SK-N-MC (cell line): Measurements from ENCODE around the gene NAA60.

Experiments used
- DNase-seq: peaks from one replicate; pipeline ENCODE4 v3.0.0-alpha.2; 2011; ENCODE audit warnings: low read depth, low spot score
- H3K27ac ChIP-seq: fragments of 200-600 bp; sonication (generic); 2 replicates; pipeline ENCODE4 v1.5.1; 2016; ENCODE audit warnings: mixed run types
- H3K36me3 ChIP-seq: fragments of 200-600 bp; sonication (generic); 2 replicates; pipeline ENCODE4 v1.6.1; 2017; ENCODE audit warnings: antibody characterized with exemption, low read length, mixed read lengths; ENCODE audit not compliant: insufficient read depth
- H3K4me3 ChIP-seq: fragments of 200-600 bp; sonication (generic); 2 replicates; pipeline ENCODE4 v1.5.1; 2016
- H3K9ac ChIP-seq: fragments of 200-600 bp; sonication (generic); 2 replicates; pipeline ENCODE4 v1.8.0; 2017; ENCODE audit warnings: mixed run types, mixed read lengths; ENCODE audit not compliant: insufficient read length
- H3K9me3 ChIP-seq: fragments of 200-600 bp; sonication (generic); 2 replicates; pipeline ENCODE4 v1.6.1; 2017; ENCODE audit warnings: low read depth, mild to moderate bottlenecking, antibody characterized with exemption, low read length, moderate library complexity, mixed read lengths
- EZH2 ChIP-seq: fragments of 200-600 bp; sonication (generic); IDR thresholded peaks from one replicate; pipeline ENCODE4 v1.6.1; 2017; ENCODE audit warnings: antibody characterized with exemption
- FOXP2 ChIP-seq: optimal IDR thresholded peaks from 2 replicates; pipeline ENCODE3; 2011; ENCODE audit warnings: mild to moderate bottlenecking, moderate library complexity; ENCODE audit not compliant: insufficient read depth; ENCODE audit errors: extremely low read length, control extremely low read depth
- POLR2AphosphoS5 ChIP-seq: IDR thresholded peaks from 2 replicates; pipeline ENCODE4 v1.6.1; 2012; ENCODE audit warnings: mild to moderate bottlenecking, low read depth, low read length, borderline replicate concordance

Gene NAA60

DNA sequence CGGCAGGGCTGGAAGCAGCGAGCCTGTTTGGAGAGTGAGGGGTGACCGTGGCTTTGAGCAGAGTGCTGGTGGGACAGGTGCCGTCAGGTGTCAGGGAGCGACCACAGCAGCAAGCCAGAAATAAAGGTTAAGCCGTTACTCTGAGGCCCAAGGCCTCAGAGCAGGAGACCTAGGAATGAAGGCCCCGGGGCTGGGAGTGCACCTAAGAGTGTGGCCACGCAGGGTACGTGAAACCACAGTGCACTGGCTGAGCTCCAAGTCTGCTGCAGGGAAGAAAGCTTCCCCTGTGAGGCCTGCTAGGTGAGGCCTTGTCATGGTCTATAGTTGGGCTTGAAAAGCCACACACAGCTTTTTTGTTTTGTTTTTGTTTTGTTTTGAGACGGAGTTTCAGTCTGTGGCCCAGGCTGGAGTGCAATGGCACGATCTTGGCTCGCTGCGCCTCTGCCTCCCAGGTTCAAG lies 66.0 kb downstream of the NAA60 start:
- no peak for DNase-seq

DNA sequence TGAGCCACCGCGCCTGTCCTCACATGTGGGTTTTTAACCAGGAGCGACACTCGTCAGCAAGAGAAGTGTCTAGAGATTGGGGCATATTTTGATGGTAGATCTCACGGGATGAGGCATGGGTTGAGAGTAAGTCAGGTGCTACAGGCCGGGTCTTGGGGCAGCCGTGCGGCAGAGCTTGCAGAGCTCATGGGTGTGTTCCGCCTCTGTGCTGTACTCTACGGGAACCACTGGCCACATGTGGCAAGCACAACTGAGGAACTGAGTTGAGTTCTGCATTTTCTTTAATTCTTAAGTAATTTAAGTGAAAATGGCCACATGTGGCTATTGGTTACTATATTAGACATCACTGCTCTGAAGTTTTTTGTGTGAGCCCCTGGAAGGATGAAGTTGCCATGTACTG lies 66.9 kb downstream of the NAA60 start:
- peaks cover 33% of the 10 kb centered on the region for H3K36me3 ChIP-seq
- TF ChIP-seq EZH2, result no peak
- TF ChIP-seq FOXP2, result no peak
- TF ChIP-seq POLR2AphosphoS5, result no peak
- no peak overlapping the region for H3K27ac ChIP-seq
- H3K9me3 ChIP-seq, result no peaks in the 10 kb centered on the region
- no peak for DNase-seq
- H3K4me3 ChIP-seq, result no peak overlapping the region
- H3K9ac ChIP-seq, result no peak overlapping the region

More for the DNA sequence above, 66.0 kb downstream of the NAA60 start:
- Histone ChIP-seq H3K27ac (no peak overlapping the region), H3K36me3 (peaks cover 30% of the 10 kb centered on the region; the same call in 1 of the 2 replicates), H3K9me3 (no peaks in the 10 kb centered on the region), H3K4me3 (no peak overlapping the region), H3K9ac (no peak overlapping the region)
- TF ChIP-seq EZH2 (no peak), FOXP2 (no peak), POLR2AphosphoS5 (no peak)

DNA sequence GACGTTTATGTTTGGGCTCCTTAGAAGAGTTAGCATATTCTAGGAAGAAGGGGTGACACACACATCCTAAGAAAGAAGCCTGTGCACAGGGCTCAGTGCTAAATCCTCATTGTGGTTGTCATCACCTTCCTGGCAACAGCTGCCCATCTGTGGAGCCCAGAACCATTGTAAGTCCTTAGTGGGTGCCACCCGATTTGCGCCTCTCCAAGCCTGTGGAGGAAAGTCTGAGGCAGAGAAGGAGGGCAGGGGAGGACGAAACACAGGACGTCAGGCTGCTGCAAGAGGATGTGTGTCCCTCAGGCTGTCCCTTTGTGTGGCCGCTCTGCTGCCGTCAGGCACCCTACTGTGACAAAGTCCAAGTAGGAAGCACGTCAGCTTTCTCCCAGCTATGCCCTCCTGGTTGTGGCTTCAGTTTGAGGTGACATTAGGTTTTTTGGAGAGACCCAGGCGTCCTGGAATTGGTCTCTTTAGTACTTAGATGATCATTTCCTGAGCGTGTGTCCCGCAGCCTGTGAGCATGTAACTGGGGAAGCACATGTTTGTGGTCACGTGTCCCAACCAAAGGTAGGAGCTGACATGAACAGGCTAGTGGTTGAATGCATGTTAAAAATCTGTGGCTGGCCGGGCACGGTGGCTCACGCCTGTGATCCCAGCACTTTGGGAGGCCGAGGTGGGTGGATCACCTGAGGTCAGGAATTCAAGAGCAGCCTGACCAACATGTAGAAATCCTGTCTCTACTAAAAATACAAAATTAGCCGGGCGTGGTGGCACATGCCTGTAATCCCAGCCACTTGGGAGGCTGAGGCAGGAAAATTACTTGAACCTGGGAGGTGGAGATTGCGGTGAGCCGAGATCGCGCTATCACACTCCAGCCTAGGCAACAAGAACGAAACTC lies 68.1 kb downstream of the NAA60 start:
- no peak for TF ChIP-seq POLR2AphosphoS5
- Histone ChIP-seq H3K9me3 (no peaks in the 10 kb centered on the region), H3K27ac (no peak overlapping the region), H3K9ac (no peak overlapping the region), H3K4me3 (no peak overlapping the region), H3K36me3 (peaks cover 41% of the 10 kb centered on the region)
- no peak for DNase-seq

DNA sequence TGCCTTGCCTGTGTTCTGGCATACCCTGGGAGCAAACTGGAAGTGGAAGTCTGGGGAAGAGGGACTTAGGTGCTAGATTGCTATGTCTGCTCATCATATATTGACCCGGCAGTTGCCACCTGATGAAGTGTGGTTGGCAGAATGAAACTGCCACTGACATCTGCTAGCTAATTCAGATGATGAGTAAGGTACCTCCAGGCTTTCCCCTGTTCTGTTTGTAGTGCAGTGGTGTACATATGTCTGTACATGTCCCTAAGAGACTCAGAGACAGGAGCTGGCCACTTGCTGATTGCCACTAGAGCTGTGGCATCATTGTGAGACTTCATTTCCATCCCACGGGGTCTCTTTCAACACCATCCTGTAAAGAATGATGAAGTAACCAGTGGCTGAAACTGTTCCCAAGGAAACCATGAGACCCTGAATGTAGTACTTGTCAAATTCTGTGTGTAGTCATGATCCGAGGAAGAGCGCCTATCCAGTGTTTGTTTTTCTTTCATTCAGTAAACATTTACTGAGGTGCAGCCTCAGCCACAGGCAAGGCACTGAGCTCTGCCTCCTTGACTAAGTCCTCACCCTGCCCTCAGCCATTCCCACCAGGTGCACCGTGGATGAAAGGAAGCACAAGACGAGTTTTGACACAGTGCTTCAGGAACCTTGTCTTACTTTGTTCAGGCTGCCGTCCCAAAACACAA lies 70.6 kb downstream of the NAA60 start:
- Histone ChIP-seq H3K27ac (no peak overlapping the region), H3K36me3 (peaks cover 48% of the 10 kb centered on the region)
- no peak for DNase-seq

DNA sequence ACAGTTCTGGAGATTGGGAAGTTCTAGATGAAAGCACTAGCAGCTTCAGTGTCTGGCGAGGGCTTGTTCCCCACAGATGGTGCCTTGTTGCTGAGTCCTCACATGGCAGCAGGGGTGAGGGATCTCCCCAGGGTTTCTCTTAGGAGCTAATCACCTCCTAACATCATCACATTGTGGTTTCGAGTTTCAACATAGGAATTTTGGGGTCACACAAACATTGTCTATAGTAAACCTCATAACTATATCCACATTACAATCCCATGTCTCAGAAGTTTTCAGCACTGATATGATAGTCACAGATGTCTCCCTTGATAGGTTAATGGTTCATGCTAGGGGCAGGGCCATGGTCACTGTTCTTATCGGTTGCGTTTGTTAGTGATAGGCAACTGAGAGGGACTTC lies 71.1 kb downstream of the NAA60 start:
- DNase-seq, result no peak
- peaks cover 50% of the 10 kb centered on the region for H3K36me3 ChIP-seq

More for the DNA sequence above, 70.6 kb downstream of the NAA60 start:
- H3K9me3 ChIP-seq, result no peaks in the 10 kb centered on the region
- no peak overlapping the region for H3K9ac ChIP-seq
- no peak overlapping the region for H3K4me3 ChIP-seq
- TF ChIP-seq POLR2AphosphoS5 (no peak), EZH2 (no peak), FOXP2 (no peak)

DNA sequence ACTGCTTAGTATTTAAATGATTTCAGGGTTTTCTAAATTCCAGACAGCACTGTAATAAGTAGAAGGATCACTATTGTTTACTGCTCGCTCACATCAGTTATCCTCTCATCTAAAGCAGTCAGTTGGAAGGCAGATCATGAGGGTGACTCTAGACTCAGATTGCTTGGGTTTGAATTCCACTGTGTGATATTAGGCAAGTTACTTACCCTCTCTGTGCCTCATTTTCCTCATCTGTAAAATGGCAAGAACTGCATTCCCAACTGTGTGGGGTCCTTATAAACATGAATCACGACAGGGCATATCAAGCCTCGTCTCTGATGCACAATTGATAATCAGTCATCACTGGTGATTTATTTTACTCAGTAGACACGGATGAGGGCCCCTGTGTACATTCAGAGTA lies 72.4 kb downstream of the NAA60 start:
- TF ChIP-seq POLR2AphosphoS5, result no peak
- TF ChIP-seq FOXP2, result no peak
- TF ChIP-seq EZH2, result no peak
- Histone ChIP-seq H3K9me3 (no peaks in the 10 kb centered on the region), H3K27ac (no peak overlapping the region), H3K4me3 (no peak overlapping the region), H3K36me3 (peaks cover 46% of the 10 kb centered on the region), H3K9ac (no peak overlapping the region)
- no peak for DNase-seq

More for the DNA sequence above, 71.1 kb downstream of the NAA60 start:
- no peak for TF ChIP-seq EZH2
- TF ChIP-seq POLR2AphosphoS5, result no peak
- no peak for TF ChIP-seq FOXP2
- Histone ChIP-seq H3K9me3 (no peaks in the 10 kb centered on the region), H3K27ac (no peak overlapping the region), H3K4me3 (no peak overlapping the region), H3K9ac (no peak overlapping the region)

DNA sequence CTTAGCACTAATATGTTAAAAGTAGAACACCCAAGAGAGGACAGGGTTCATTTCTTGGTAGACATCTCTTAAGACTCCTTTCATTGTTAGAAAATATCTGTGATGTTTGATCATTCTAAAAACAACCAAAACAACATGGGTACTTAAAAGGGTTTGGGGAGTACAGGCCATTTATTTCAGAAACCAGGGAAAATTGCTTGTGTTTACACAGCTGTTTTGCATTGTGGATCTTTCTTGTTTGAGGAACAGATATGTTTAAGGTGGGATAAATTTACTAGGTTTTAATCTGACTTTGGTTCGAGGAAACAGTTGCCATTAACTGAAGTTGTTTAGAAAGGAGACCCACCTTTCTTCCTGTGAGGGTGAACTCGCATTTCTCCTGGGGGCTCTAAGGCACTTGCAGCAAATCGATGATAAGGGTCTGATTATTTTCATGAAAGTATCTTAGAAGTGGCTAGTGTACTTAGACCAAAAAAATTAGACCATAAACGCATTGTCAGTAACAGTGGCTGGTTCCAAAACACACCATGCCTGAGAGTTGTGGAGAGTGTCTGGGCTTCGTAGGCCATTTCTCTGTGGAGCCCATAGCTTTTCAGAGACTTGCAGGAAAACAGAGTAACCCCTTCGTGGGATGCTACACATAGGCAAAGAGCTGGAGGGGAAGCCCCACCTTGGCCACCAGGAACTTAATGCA lies 75.0 kb downstream of the NAA60 start:
- DNase-seq, result no peak
- Histone ChIP-seq H3K9me3 (no peaks in the 10 kb centered on the region), H3K4me3 (no peak overlapping the region), H3K36me3 (peaks cover 39% of the 10 kb centered on the region), H3K27ac (no peak overlapping the region), H3K9ac (no peak overlapping the region)
- TF ChIP-seq FOXP2 (no peak), EZH2 (no peak), POLR2AphosphoS5 (no peak)

DNA sequence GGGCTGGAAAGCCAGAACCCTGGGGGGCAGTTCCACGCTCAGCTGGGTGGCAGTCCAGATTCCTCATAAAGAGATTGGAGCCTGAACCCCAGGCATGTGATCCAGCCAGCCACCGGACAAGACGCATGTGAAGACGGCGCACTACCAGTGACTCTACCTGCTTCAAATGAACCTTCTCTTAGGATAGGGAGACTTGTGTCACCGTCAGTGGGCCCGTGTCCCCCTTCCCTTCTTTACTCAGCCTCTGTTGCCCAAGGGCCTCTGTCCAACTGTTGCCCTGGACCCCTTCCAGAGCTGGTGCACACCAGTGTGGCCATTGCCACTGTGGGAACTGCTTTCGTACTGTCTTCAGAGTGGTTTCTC lies 75.5 kb downstream of the NAA60 start:
- H3K9me3 ChIP-seq, result no peaks in the 10 kb centered on the region
- H3K4me3 ChIP-seq, result no peak overlapping the region
- H3K27ac ChIP-seq, result no peak overlapping the region
- no peak for DNase-seq
- TF ChIP-seq EZH2, result no peak
- TF ChIP-seq FOXP2, result no peak
- TF ChIP-seq POLR2AphosphoS5, result no peak
- H3K36me3 ChIP-seq, result peaks cover 44% of the 10 kb centered on the region
- H3K9ac ChIP-seq, result no peak overlapping the region
